Muscle of leg (tissue), 11 donors: ENCODE data around the gene PPIAL4G. TPM values are rescaled to one million over a fixed set of nuclear protein-coding genes. Genes with fewer than 3 reads are reported as not detected.
"Not testable (repeated sequence)": the region's sequence is repeated elsewhere in the genome, so short reads cannot be mapped to it uniquely, and the experiment has no call there.

ENCODE experiments used
- DNase-seq: peaks from one replicate; pipeline ENCODE4 v3.0.0; 2013
- H3K27ac ChIP-seq: one replicate; pipeline ENCODE4 v1.5.1; 2013; ENCODE audit warnings: mild to moderate bottlenecking, low read length, control low read depth
- H3K27me3 ChIP-seq: one replicate; pipeline ENCODE4 v1.6.1; 2013; ENCODE audit warnings: low read length; ENCODE audit not compliant: control insufficient read depth, insufficient read depth
- H3K36me3 ChIP-seq: one replicate; pipeline ENCODE4 v1.6.1; 2013; ENCODE audit warnings: low read length; ENCODE audit not compliant: control insufficient read depth, insufficient read depth
- H3K4me1 ChIP-seq: one replicate; pipeline ENCODE4 v1.6.1; 2013; ENCODE audit warnings: low read length; ENCODE audit not compliant: control insufficient read depth, insufficient read depth
- H3K4me3 ChIP-seq: one replicate; pipeline ENCODE4 v1.5.1; 2013; ENCODE audit warnings: low read length, control low read depth
- H3K9me3 ChIP-seq: replicated peaks from 2 replicates; pipeline ENCODE4 v1.6.1; 2013; ENCODE audit warnings: low read depth, low read length; ENCODE audit not compliant: control insufficient read depth
- WGBS: methylation state at CpG from one replicate; pipeline ENCODE4 v1.1.5; 2013; ENCODE audit warnings: missing lambda C conversion rate; ENCODE audit not compliant: insufficient coverage; 5-methylcytosine and 5-hydroxymethylcytosine counted together
- polyA plus RNA-seq, 8 donors: library from polyadenylated mRNA; unstranded; fragments of 120-200 nt; gene quantifications; one replicate each; pipeline versions ENCODE4 v1.2.1 to v1.2.3, GENCODE V29; 2013; ENCODE audit warnings: inconsistent platforms in 1 of 8, low replicate concordance in 1 of 8; ENCODE audit not compliant: insufficient read length in 8 of 8, insufficient read depth in 1 of 8
- total RNA-seq: library from RNA; stranded (reverse); fragments of 120-200 nt; gene quantifications from one replicate; pipeline ENCODE4 v1.2.4, GENCODE V29; 2013

Gene PPIAL4G
- total and polyA plus RNA-seq, 9 donors = 0.04 to 0.40 (median 0.05) TPM; not detected in 6

DNA sequence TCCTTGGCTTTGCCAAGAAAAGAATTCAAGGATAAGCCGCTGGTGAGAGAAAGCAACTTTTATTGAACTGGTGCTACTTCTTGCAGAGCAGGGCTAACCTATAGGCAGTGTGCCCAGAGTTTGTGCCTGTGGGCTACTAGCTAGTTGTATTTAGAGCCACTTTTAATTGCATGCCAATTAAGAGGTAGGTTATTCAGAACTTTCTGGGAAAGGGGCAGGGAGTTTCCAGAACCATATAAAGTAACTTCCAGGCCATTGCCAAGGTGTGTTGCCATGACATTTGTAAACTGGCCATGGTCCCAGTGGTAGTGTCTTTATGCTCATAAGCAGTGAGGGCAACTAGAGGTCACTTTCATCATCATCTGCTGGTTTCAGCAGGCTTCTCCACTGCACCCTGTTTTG, 50.2 kb downstream of the PPIAL4G start:
- H3K36me3 ChIP-seq, H3K9me3 ChIP-seq, DNase-seq, H3K27ac ChIP-seq, H3K27me3 ChIP-seq, H3K4me3 ChIP-seq, H3K4me1 ChIP-seq: not testable (repeated sequence)
- WGBS = 86% methylated on average over 1 of the region's 1 CpG

Other genes with a start within 250 kb of the PPIAL4G start
- gene NBPF14, start 112.7 kb upstream of the PPIAL4G start, total RNA-seq = 23.2 TPM
- gene NBPF14, start 112.7 kb upstream of the PPIAL4G start, polyA plus RNA-seq = 10 to 100 TPM; 11.1 to 20.9 (median 17.7) TPM